GM12878 (cell line): ENCODE data around the gene PRPF31. TPM values are rescaled to one million over a fixed set of nuclear protein-coding genes. Genes with fewer than 3 reads are reported as not detected.
A peak's percentile ranks its signal among the peaks of the same experiment; 100 is the strongest.

Source experiments
- BHLHE40 ChIP-seq, 2 experiments: fragments of 450-650 bp in 1 of 2; IDR thresholded peaks; 2 replicates each; pipeline ENCODE4 v1.6.1; 2011 to 2017; ENCODE audit warnings: low read depth in 2 of 2, borderline replicate concordance in 1 of 2, improper control_type of control experiment in 1 of 2, low read length in 1 of 2, mild to moderate bottlenecking in 1 of 2
- DPF2 ChIP-seq: fragments of 450-650 bp; IDR thresholded peaks from 2 replicates; pipeline ENCODE4 v1.6.1; 2017; ENCODE audit warnings: mild to moderate bottlenecking
- GABPA ChIP-seq: IDR thresholded peaks from 2 replicates; pipeline ENCODE4 v1.6.1; 2014; ENCODE audit warnings: antibody characterized with exemption, low read depth, mild to moderate bottlenecking, inconsistent platforms
- HCFC1 ChIP-seq: fragments of 150-350 bp; IDR thresholded peaks from 2 replicates; pipeline ENCODE4 v1.6.1; 2014; ENCODE audit warnings: low read length
- JUNB ChIP-seq: IDR thresholded peaks from 2 replicates; pipeline ENCODE4 v1.6.1; 2016; ENCODE audit warnings: antibody characterized with exemption, mild to moderate bottlenecking
- MEF2B ChIP-seq: fragments of 450-650 bp; IDR thresholded peaks from 2 replicates; pipeline ENCODE4 v1.6.1; 2018; ENCODE audit warnings: mild to moderate bottlenecking, moderate library complexity; ENCODE audit not compliant: partially characterized antibody, poor library complexity, severe bottlenecking
- PAX8 ChIP-seq: fragments of 450-650 bp; IDR thresholded peaks from 2 replicates; pipeline ENCODE4 v1.6.1; 2017; ENCODE audit warnings: mild to moderate bottlenecking, moderate library complexity
- POLR2AphosphoS2 ChIP-seq: IDR thresholded peaks from 2 replicates; pipeline ENCODE4 v1.6.1; 2011; ENCODE audit warnings: low read depth, mild to moderate bottlenecking, low read length, improper control_type of control experiment, moderate library complexity
- POU2F2 ChIP-seq: IDR thresholded peaks from 3 replicates; pipeline ENCODE4 v1.6.1; 2011; ENCODE audit warnings: low read depth, mild to moderate bottlenecking, low read length, borderline replicate concordance
- RAD51 ChIP-seq: fragments of 450-650 bp; IDR thresholded peaks from 2 replicates; pipeline ENCODE4 v1.6.1; 2016; ENCODE audit warnings: moderate library complexity, mild to moderate bottlenecking, inconsistent platforms
- RCOR1 ChIP-seq: conservative IDR thresholded peaks from 2 replicates; pipeline ENCODE4 v1.6.1; 2012; ENCODE audit warnings: low read depth, low read length, improper control_type of control experiment
- SIX5 ChIP-seq: IDR thresholded peaks from 2 replicates; pipeline ENCODE4 v1.6.1; 2011; ENCODE audit warnings: mild to moderate bottlenecking, low read depth, low read length, moderate library complexity; ENCODE audit not compliant: severe bottlenecking
- SPI1 ChIP-seq: IDR thresholded peaks from 2 replicates; pipeline ENCODE4 v1.6.1; 2011; ENCODE audit warnings: low read depth, mild to moderate bottlenecking, low read length, moderate library complexity, borderline replicate concordance; ENCODE audit not compliant: insufficient read depth
- STAT3 ChIP-seq: IDR thresholded peaks from 2 replicates; pipeline ENCODE4 v1.6.1; 2011; ENCODE audit warnings: low read depth, low read length, improper control_type of control experiment
- ZNF24 ChIP-seq: fragments of 450-650 bp; IDR thresholded peaks from 2 replicates; pipeline ENCODE4 v1.6.1; 2017; ENCODE audit warnings: antibody characterized with exemption, mild to moderate bottlenecking
- polyA plus RNA-seq, 11 experiments: library from polyadenylated mRNA; depleted of rRNA in 4 of 11; unstranded in 6 of 11; stranded (reverse) in 5 of 11; fragments of >200 nt; fragmentation: Nextera tagmentation in 4 of 11; fragmentation: Illumina TruSeq in 1 of 11; extraction: Ambion mirVana in 4 of 11; extraction: Trizol in 1 of 11; gene quantifications; 1 replicate in 1 of 11; 2 replicates in 10 of 11; pipeline versions ENCODE4 v1.2.1 to v1.2.3, GENCODE V29; 2011 to 2016; ENCODE audit warnings: inconsistent platforms in 2 of 11, missing spikeins in 2 of 11, low read depth in 1 of 11
- total RNA-seq, 4 experiments: library from RNA; depleted of rRNA in 3 of 4; stranded (reverse); fragments of >200 nt in 3 of 4; fragmentation: Illumina TruSeq in 1 of 4; extraction: Trizol in 1 of 4; gene quantifications; 2 replicates each; pipeline versions ENCODE4 v1.2.1 to v1.2.3, GENCODE V29; 2013 to 2021
- TF ChIP-seq, protein P1 (sequence below): fragments of 450-650 bp; IDR thresholded peaks from 2 replicates; pipeline ENCODE4 v1.6.1; 2018; ENCODE audit warnings: borderline replicate concordance, mild to moderate bottlenecking; ENCODE audit not compliant: partially characterized antibody
- TF ChIP-seq, protein P2 (sequence below): fragments of 450-650 bp; IDR thresholded peaks from 2 replicates; pipeline ENCODE4 v1.6.1; 2016; ENCODE audit warnings: mild to moderate bottlenecking
- TF ChIP-seq, protein P3 (sequence below): fragments of 450-650 bp; IDR thresholded peaks from 2 replicates; pipeline ENCODE4 v1.6.1; 2018; ENCODE audit warnings: mild to moderate bottlenecking, low read depth, moderate library complexity; ENCODE audit not compliant: partially characterized antibody
- TF ChIP-seq, protein P4 (sequence below): fragments of 450-650 bp; IDR thresholded peaks from 2 replicates; pipeline ENCODE4 v1.6.1; 2017; ENCODE audit warnings: low read depth, mild to moderate bottlenecking, moderate library complexity
- TF ChIP-seq, protein P5 (sequence below): IDR thresholded peaks from 2 replicates; pipeline ENCODE4 v1.6.1; 2012; ENCODE audit warnings: low read depth, low read length, improper control_type of control experiment

Gene PRPF31
- total and polyA plus RNA-seq, 10 of the 15 experiments (the other 5 are each of a cell fraction or from before 2014, with no cell fraction given) = 2.7 to 170 (median 69.7) TPM

DNA sequence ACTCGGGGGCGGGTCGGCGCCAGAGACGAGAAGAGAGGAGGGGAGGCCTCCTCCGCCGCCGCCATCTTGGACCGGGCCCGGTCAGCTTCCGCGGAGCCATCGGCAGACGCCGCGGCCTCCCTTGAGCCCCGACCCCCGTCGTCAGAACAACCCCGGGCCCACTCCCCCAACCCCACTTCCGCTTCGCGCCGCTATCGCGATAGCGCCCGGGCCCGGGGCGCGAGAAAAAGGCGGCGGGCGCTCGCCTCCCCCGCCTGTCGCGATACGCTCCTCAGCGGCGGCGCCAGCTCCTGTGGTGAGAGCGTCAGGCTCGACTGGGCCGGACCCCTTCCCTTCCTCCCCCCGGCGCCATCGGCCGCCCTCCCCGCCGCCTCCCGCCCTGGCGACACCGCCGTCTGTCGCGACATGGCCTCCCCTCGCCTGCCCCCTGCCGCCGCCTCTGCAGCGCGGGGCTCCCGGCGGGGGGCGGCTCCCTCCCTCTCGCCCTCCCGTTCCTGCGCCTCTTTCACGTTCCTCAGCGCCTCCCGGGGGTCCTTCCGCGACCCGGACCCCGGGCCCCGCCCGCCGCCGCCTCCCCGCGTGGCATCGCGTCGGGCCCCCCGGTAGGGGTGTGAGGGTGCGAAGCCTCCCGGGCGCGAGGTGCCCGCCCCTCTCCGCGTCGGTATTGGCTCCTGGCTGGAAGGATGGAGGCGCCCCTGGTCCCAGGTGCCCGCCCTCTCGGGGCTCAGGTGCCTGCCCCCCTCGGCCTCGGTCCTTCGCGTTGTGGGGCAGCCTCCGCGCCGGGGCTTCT lies 22.3 kb downstream of the PRPF31 start, which contains the start of gene CNOT3 (continued):
- TF ChIP-seq, protein P1, sequence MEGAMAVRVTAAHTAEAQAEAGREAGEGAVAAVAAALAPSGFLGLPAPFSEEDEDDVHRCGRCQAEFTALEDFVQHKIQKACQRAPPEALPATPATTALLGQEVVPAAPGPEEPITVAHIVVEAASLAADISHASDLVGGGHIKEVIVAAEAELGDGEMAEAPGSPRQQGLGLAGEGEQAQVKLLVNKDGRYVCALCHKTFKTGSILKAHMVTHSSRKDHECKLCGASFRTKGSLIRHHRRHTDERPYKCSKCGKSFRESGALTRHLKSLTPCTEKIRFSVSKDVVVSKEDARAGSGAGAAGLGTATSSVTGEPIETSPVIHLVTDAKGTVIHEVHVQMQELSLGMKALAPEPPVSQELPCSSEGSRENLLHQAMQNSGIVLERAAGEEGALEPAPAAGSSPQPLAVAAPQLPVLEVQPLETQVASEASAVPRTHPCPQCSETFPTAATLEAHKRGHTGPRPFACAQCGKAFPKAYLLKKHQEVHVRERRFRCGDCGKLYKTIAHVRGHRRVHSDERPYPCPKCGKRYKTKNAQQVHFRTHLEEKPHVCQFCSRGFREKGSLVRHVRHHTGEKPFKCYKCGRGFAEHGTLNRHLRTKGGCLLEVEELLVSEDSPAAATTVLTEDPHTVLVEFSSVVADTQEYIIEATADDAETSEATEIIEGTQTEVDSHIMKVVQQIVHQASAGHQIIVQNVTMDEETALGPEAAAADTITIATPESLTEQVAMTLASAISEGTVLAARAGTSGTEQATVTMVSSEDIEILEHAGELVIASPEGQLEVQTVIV = no peak
- TF ChIP-seq DPF2 = no peak; the same call in 1 of the 2 replicates
- TF ChIP-seq RCOR1 = no peak
- TF ChIP-seq, protein P2, sequence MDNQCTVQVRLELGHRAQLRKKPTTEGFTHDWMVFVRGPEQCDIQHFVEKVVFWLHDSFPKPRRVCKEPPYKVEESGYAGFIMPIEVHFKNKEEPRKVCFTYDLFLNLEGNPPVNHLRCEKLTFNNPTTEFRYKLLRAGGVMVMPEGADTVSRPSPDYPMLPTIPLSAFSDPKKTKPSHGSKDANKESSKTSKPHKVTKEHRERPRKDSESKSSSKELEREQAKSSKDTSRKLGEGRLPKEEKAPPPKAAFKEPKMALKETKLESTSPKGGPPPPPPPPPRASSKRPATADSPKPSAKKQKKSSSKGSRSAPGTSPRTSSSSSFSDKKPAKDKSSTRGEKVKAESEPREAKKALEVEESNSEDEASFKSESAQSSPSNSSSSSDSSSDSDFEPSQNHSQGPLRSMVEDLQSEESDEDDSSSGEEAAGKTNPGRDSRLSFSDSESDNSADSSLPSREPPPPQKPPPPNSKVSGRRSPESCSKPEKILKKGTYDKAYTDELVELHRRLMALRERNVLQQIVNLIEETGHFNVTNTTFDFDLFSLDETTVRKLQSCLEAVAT = no peak
- TF ChIP-seq STAT3 = no peak
- TF ChIP-seq, protein P3, sequence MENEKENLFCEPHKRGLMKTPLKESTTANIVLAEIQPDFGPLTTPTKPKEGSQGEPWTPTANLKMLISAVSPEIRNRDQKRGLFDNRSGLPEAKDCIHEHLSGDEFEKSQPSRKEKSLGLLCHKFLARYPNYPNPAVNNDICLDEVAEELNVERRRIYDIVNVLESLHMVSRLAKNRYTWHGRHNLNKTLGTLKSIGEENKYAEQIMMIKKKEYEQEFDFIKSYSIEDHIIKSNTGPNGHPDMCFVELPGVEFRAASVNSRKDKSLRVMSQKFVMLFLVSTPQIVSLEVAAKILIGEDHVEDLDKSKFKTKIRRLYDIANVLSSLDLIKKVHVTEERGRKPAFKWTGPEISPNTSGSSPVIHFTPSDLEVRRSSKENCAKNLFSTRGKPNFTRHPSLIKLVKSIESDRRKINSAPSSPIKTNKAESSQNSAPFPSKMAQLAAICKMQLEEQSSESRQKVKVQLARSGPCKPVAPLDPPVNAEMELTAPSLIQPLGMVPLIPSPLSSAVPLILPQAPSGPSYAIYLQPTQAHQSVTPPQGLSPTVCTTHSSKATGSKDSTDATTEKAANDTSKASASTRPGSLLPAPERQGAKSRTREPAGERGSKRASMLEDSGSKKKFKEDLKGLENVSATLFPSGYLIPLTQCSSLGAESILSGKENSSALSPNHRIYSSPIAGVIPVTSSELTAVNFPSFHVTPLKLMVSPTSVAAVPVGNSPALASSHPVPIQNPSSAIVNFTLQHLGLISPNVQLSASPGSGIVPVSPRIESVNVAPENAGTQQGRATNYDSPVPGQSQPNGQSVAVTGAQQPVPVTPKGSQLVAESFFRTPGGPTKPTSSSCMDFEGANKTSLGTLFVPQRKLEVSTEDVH = no peak
- TF ChIP-seq, protein P4, sequence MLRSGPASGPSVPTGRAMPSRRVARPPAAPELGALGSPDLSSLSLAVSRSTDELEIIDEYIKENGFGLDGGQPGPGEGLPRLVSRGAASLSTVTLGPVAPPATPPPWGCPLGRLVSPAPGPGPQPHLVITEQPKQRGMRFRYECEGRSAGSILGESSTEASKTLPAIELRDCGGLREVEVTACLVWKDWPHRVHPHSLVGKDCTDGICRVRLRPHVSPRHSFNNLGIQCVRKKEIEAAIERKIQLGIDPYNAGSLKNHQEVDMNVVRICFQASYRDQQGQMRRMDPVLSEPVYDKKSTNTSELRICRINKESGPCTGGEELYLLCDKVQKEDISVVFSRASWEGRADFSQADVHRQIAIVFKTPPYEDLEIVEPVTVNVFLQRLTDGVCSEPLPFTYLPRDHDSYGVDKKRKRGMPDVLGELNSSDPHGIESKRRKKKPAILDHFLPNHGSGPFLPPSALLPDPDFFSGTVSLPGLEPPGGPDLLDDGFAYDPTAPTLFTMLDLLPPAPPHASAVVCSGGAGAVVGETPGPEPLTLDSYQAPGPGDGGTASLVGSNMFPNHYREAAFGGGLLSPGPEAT = no peak
- TF ChIP-seq SPI1 = no peak
- TF ChIP-seq PAX8 = no peak
- TF ChIP-seq HCFC1 = 0 out of 2 replicates have a peak, but pooled peaks have one; percentile 31
- no peak for TF ChIP-seq SIX5
- TF ChIP-seq, protein P5, sequence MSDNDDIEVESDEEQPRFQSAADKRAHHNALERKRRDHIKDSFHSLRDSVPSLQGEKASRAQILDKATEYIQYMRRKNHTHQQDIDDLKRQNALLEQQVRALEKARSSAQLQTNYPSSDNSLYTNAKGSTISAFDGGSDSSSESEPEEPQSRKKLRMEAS = no peak
- 0 out of 4 replicates have a peak, but pooled peaks of 1 of the 2 experiments have one; percentile 14 for TF ChIP-seq BHLHE40 (IDR thresholded peaks at IDR 0.05; ENCODE audit: borderline replicate concordance in 1 of 2, low read depth in 2 of 2, low read length in 1 of 2)
- no peak for TF ChIP-seq GABPA
- no peak for TF ChIP-seq JUNB
- TF ChIP-seq MEF2B = peak; percentile 18
- TF ChIP-seq POU2F2 = no peak; the same call in 2 of the 3 replicates
- TF ChIP-seq ZNF24 = no peak
- peak; percentile 71; the same call in 1 of the 2 replicates for TF ChIP-seq POLR2AphosphoS2
- no peak for TF ChIP-seq RAD51
